Fibroblast of upper back skin (primary cell): ENCODE measurements around the gene SLC35F3.
"Not testable (repeated sequence)": the region's sequence is repeated elsewhere in the genome, so short reads cannot be mapped to it uniquely, and the experiment has no call there.

Experiments
- DNase-seq: peaks from one replicate; pipeline ENCODE4 v3.0.0-alpha.2; 2013

SLC35F3 gene

DNA sequence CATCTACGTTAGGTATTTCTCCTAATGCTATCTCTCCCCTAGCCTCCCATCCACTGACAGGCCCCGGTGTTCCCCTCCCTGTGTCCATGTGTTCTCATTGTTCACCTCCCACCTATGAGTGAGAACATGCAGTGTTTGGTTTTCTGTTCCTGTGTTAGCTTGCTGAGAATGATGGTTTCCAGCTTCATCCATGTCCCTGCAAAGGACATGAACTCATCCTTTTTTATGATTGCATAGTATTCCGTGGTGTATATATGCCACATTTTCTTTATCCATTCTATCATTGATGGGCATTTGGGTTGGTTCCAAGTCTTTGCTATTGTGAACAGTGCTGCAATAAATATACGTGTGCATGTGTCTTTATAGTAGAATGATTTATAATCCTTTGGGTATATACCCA is 247.9 kb downstream of the SLC35F3 start:
- DNase-seq: not testable (repeated sequence)

DNA sequence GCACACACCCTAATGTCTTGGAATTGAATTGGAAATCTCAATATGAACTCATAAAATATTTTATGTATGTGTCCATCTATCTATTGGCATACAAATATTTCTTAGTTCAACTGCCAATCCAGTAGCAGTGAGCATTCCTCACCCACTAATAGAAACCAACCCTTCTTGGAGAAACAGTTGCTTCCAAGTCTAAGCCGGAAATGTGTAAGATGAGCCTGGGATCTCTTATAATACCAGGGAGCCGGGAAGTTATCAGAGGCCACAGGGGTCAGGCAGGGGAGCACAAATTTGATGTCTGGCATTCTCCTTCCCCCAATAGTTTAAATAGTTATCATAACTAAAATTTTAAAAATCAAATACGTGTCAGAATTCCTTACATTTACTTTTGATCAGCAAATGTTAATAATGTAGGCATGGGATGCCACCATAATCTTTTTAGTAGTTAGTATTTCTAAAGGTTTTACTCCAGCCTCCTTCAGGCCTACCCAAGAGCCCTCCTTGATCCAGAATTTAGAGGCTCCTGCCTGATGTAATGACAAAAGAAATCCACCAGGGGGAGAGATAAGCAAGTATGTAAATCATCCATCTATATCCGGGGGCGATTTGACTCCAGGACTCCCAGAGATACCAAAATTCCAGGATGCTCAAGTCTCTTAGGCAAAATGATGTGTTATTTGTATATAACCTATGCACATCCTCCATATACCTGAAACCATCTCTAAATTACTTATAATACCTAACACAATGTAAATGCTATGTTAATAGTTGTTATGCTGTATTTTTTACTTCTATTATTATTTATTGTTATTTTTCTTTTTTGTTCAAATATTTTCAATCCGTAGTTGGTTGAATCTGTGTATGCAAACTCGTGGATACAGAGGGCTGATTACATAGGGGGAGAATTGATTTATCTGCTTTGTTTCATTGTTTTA is 250.1 kb downstream of the SLC35F3 start:
- peak; percentile 69 for DNase-seq

DNA sequence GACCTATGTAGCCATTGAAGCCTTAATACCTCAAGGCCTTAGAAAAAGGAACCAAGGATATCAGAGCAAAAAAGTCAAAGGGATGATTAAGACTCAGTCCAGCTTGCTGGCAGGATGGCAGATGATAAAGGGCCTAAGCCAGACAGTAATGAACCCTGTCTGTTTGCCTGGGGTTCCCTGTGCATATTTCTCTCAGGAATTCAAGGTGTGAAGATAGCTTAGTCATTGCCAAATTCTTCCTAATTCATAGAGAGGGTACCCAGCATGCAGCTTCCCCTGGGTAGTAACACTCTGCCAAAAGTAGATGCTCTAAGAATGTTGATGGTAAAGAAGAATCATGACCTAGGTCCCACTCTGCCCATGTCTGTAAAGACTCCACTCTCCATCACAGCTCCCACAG is 258.2 kb downstream of the SLC35F3 start:
- DNase-seq: no peak

DNA sequence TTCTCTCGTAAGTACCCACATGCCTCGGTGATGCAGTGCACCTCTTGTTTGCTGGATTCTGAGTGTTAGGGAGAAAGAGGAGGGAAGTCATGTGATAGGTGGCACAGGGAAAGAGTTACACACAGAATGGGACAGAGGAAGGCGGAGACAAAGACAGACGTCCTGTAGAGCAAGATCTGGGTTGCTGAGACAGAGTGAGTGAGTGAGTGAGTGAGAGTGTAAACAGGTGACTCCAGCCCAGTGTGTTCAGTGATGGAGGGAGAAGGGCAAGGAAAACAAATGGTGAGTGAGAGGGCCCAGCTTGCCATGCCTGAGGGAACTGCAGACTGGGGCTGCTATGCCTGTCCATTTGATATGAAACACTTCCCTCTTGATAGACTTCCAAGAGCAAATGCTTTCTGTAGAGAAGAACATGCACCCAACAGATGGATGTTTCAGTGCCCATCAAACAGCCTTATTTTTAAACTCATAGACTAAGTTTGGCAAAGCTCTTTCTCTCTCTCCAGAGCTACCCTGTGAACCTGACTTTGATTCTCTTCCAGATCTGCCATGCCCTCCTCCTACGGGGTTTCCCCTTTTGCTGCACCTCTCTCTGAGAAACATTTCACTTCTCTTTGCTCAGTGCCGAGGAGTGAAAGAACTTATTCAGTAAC is 258.9 kb downstream of the SLC35F3 start:
- DNase-seq: no peak

DNA sequence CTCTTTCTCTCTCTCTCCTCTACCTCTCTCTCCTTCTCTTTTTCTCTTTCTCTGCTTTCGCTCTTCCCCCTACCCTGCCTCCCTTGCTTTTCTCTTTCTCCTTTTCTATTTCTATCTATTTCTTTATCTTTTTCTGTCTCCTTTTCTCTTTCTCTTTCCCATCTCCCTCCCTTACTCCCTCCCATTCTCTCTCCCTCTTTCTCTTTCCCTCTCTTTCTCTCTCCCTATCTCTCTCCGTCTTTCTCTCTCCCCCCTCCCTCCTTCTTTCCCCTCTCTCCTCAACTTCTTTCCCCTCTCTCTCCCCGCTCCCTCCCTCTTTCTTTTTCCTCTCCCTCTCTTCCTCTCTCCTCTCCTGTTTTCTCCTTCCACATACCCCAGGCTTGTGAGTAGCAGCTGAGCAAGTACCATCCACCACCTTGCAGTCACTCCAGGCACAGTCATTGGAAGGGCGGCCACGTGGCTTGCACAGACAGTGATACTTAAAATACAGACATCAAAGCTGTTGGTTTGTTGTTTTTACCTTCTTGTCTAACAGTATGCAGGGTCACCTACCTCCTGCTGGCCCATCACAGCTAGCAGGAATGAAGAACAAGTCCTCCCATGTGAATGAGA is 259.7 kb downstream of the SLC35F3 start:
- no peak for DNase-seq

DNA sequence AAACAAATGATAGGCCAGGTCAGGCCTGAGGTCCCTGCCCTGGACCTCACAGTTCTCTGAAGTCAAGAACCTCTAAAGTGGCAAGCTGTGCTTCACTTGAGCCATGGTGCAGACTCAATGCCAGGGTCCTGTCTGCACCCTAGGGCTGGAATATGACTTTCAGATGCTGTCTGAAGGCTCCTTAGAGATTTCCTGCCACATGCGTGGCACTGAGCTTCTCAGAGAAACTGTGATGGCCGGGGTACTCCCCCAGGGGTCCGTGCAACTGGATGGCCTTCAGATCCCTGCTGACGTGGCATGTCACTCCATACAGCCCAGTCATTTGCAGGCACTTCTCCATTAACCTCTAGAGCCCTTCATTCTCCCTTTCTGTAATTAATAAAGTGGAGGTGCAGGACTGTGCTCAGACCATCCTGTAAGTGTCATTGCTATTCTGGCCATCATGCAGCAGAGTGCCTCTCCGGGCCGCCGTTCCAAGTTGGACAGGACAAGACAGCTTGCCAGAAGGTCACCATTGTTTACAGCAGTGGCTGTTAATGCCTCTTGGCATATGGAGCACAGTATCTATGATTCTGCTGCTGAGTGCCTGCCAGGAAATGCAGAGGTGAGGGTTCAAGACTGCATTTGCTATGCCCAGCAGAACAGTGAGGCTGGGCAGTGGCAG is 263.7 kb downstream of the SLC35F3 start:
- DNase-seq: no peak

DNA sequence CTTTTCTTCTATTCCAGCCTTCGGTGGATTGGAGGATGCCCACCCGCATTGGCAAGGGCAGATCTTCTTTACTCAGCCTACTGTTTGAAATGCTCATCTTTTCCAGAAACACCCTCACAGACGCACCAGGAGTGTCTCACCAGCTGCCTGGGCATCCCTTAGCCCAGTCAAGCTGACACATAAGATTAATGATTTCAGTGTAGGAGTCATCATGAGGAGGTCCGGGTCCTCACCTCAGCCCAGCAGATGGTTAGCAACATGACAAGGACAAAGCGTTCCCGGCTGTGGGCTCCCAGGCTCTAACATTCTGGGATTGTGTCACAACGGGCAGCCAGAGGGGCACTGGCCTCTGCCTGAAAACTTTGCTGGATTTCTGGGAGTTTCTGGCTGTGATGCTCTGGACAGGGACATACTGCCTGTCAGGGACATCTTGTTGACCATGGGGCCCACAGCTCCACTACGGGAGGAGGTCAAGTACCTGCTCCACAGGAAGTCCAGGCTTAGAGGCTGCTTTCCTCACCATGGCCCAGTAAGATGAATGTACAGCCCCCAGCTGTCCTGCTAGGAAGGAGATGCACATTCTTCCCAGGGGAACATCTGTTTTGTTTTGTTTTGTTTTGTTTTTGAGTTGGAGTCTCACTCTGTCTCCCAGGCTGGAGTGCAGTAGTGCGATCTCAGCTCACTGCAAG is 264.8 kb downstream of the SLC35F3 start:
- DNase-seq: no peak

DNA sequence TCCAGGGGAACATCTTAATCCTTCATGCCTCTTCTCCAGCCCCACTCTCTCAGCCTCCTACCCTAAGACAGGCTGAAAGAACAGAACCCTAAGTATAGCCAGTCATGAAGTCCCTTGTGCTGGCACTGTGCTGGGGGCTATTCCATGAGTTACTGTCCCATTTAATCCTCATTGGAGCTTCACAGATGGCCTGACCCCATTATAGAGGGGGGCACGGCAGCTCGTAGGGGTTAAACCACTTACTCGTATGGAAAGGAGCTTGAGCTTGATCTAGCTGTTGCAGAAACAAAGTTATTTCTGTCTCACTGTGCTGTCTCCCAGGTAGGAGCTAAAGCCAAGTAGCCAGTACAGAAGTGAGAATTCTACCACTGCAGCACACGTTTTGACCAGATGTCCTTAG is 265.6 kb downstream of the SLC35F3 start:
- DNase-seq: no peak

DNA sequence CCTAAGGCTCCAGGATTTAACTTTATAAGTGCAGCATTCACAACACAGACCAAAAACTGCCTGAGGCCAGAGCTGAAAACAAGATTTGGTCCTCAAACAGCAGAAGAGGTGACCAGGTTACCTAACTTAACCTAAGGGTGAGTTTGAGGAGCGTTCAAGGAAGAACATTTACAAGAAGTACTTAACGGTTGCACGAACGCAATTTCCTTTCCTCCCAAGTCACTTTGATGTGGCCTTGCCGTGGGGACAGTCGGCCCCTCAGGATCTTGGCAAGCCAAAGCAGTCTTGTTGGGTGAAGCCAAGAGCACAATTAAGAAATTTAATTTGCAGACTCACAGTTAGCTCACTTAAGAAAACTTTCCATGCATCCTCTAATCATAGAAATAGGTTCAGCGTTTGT is 266.1 kb downstream of the SLC35F3 start:
- no peak for DNase-seq

DNA sequence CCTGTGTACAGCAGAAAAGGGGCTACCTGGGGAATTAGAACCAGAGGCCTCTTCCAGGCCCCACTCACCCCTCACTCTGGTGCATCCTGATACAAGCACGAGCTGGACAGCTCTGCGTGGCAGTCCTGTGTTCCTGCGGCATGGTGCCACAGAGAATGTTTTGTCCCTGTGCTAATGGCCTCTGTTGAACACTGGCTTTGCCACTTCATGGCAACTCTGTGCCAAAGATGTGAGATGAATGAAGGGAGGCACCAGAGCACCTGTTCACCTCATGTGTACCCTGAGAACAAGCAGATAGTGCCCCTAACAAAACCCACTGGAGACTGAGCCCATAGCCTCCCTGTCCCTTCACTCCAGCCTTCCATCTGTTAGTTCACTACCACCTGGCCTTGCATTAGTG is 269.5 kb downstream of the SLC35F3 start:
- no peak for DNase-seq

DNA sequence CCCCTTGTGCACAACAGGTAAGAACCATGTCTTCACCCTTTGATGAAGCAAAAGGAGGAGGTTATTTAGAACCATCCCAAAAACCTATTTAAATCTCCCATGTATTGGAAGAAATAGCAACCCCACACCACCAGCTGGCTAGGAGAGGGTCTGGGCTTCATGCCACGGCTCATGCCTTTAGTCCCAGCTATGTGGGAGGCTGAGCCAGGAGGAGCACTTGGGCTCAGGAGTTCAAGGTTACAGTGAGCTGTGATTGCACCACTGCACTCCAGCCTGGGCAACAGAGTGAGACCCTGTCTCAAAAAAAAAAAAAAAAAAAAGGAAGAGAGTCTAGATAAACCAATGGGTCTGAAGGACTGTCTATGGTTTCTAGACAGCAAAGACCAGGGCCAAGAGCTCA is 270.9 kb downstream of the SLC35F3 start:
- DNase-seq: no peak

DNA sequence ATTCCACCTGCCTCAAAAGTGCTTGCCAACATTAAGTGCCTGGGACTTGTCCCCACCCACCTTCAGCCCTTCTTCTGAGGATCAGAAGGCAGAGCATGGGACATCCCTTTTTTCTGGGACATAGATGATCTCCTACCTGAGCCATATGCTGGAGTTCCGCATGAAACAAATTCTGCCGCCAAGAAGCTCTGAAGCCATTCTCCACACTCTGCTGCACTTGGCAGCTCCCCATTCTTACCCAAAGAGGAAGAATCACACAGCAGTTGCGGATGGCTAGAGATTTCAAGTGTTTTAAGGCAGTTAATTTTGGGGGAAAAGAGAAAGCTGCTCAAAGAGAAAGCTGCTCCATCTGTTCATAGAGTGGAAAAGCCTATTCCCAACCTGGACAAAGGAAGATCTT is 271.5 kb downstream of the SLC35F3 start:
- no peak for DNase-seq

DNA sequence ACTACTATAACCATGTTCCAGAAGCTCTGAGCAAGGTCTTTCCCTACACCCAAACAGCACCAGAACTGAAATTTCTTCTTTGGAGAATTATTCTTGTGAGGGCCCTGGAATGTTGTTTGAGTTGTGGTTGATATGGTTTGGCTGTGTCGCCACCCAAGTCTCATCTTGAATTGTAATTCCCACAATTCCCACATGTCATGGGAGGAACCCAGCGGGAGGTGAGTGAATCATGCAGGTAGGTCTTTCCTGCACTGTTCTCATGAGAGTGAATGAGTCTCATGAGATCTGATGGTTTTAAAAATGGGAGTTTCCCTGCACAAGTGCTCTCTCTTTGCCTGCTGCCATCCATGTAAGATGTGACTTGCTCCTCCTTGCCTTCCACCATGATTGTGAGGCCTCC is 272.4 kb downstream of the SLC35F3 start:
- DNase-seq: not testable (repeated sequence)

DNA sequence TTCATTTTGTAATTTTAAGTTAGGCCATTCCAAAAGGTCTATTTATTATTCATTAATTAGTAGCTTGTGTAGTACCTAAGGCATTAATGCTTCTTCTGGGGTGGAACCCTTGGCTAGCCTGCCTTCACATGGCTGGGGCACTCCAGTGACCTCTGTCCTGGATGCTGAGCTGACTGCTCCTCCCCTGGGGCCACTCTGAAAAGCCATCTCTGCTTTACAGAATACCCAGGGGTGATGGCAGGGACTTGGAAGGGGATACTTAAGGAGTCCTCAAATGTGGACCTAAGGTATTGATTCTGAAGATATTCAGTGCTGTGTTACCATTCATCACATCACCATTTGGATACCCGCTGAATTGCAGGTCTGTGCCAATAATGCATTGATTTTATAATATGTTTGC is 281.0 kb downstream of the SLC35F3 start:
- DNase-seq: no peak

DNA sequence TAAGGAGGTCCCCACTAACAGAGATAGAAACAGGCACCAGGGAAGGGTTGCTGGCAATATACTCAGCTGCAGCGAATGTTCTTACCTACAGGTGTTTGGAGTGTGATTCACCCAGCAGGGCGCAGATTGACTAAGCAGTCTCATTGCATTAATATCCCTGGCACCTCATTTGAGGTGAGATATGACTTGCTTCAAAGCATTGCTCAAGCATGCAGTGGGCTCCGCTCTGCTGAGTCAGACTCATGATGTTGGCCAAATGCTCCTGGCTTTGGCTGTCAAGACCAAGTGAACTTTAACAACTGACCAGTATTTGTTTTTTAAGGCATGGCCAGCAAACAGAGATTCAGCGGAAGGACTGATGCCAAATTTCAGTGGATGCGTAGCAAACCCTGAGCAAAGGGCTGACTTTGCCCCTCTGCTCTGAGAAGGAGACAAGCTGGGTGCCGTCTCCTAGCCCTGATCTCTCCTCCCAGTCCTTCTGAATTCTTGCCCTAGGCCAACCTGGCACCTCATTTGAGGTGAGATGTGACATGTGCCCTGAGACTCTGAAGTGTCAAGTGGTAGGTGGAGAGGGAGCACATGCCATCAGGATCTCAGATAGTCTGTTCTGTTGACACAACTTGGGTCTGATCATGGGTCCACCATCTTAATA is 281.7 kb downstream of the SLC35F3 start:
- DNase-seq: no peak

DNA sequence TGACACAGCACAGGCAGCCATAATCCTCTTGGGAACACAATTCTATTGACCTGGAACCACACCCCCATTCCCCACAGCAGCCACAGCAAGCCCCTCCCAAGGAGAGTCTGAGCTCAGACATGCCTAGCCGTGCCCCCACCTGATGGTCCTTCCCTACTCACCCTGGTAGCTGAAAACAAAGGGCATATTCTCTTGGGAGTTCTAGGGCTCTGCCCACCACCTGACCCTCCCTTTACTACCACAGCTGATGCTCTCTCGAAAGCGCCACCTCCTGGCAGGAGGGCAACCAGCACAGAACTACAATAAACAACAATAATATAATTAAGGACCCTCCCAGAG is 283.9 kb downstream of the SLC35F3 start:
- DNase-seq: no peak

DNA sequence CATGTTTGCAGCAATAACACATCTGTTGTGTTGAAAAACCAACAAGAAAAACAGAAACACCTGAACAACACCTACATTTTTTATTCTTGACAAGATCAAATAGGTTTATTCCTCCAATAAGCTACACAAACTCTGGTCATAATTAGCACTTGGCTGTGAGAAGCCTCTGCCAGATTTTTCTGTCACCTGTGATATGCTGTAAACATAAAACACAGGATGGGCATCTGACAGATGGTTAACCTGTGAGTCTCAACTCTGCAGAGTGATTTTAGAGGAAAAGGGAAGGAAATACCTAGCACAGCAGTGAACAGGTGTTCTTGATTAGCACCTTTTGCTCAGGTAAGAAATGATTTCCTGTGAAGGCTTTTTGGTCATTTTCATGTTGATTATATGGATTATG is 293.4 kb downstream of the SLC35F3 start:
- DNase-seq: no peak

DNA sequence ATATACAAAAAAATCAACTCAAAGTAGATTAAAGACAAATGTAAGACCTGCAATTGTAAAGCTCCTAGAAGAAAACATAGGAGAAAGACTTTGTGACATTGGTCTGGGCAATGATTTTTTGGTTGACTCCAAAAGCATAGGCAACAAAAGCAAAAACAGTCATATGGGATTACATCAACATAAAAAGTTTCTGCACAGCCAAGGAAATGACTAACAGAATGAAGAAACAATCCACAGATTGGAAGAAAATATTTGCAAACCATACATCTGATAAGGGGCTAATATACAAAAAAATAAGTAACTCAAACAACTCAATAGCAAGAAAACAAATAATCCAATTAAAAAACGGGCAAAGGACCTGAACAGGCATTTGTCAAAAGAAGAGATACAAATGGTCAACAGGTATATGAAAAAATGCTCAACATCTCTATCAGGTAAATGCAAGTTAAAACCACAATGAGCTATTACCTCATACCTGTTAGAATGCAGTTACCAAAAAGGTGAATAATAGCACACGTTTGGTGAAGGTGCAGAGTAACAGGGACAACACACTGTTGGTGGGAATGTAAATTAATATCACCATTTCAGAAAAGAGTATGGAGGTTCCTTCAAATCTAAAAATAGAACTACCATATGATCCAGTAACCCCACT is 295.1 kb downstream of the SLC35F3 start:
- no peak for DNase-seq

DNA sequence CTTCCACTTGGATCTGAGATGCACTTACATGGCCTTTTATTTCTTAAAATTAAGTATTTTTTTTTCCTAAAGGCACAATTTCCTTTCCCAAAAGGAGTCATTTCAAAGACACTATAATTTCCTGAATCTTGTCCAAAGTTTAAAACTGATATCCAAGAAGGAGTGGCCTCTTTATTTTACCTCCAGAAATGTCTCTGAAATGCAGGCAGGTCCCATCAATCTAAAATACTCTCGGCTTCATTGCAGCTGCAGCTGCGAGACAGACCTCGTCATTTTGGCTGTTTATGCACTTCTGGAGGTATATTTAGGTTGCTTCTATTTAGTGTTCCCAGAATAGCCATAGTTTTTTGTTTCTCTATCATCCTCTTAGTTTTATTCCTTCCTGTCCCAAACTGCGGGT is 296.1 kb downstream of the SLC35F3 start:
- no peak for DNase-seq

DNA sequence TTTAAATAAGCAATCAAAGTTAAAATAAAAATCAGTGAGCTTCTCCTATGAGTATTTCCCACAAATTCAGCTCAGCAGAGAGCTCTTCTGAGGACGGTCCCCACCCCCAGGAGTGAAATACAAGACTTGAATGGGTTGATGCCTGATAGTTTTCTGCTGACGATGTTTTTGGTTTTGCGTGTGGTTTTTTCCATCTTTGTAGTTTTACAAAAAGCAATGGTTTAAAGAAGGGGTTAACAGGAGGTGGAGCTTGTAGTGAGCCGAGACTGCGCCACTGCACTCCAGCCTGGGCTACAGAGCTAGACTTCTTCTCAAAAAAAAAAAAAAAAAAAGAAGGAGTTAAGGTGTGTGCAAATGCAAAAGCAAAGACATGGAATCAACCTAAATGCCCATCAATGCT is 297.1 kb downstream of the SLC35F3 start:
- no peak for DNase-seq

DNA sequence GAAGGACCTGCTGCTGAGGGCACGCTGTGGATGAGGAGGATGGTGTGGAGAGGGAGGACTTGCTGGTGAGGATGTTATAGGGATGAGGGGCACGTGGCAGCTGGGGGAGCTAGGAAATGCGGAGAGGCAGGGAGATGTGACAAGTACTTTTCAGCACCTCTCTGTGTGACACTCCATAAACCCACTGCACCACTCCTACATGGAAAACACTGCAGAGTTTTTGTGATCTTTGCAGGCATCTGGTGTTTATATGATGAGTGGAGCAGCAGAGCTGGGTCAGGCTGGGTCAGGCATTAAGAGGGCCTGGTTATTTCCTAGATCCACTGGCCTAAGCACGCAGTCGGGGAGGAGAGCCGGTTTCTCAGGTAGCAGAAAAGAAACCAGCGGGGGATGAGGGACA is 301.5 kb downstream of the SLC35F3 start:
- no peak for DNase-seq
